Fibroblast of skin of back (primary cell): ENCODE results near the gene MYB.
A peak's percentile ranks its signal among the peaks of the same experiment; 100 is the strongest.
"Not testable (repeated sequence)": the region's sequence is repeated elsewhere in the genome, so short reads cannot be mapped to it uniquely, and the experiment has no call there.

Experiments
- DNase-seq: peaks from one replicate; pipeline ENCODE4 v3.0.0-alpha.2; 2013

The MYB gene

GRCh38 chr6:135164387-135164786 lies 16.7 kb upstream of the MYB start:
- DNase-seq: not testable (repeated sequence)

GRCh38 chr6:135165031-135165430 lies 16.1 kb upstream of the MYB start:
- DNase-seq: no peak

- DNase-seq: no peak
Measured at GRCh38 chr6:135166515-135166914, 14.6 kb upstream of the MYB start.

DNA sequence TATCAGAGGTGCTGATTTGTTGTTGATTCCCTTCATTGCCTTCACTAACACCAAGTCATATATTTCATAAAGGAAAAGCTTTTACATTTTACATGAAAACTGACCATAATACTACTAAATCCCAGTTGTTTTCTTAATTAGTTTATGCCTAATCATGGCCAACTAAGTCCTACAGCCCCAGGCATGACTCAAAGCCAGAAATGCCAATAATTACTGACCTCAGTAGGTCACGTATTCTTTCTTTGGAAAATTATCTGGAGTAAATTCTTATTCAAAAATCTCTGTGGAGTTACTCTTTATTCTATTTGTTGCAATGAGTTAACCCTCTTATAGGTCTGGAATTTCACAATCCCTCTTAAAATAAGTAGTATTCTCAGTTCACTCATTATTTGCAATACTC lies 13.5 kb upstream of the MYB start:
- DNase-seq: no peak

GRCh38 chr6:135168766-135169165 lies 12.3 kb upstream of the MYB start:
- DNase-seq: no peak

DNA sequence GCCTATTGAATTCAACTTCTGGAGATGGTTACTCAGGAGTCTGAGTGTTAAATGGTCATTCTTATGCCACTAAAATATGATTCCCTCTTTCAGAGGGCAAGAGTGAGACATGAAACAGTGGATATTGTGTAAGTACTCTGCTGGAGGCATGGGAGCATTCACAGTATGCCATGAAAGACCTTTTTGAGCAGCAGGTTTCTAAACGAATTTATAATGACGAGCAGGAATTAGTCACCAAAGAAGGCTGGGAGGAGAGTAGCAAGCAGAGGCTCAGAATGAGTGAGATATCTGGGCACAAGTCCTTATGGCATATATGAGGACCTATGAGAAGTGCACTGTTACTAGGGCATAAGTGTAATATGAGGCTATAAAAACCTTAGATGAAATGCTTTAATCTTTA lies 10.9 kb upstream of the MYB start:
- DNase-seq: no peak

DNA sequence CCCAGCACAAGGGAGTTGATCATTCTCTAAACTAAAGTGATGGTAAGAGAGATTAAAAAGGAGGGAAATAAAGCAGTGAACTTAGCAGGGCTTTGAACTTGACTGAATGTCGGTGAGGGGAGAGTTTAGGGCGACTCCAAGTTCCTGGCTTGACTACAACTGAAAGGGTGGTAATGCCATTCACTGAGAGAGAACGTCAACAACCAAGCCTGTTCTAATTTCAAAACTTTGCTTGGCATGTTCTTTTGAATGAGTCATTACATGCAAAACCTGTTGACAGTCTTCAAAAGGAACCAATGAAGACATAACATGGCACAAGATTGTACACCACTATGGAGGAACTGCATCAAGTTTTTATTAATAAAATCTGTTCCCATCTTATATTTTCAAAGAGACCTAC lies 10.3 kb upstream of the MYB start:
- DNase-seq: peak; percentile 18

DNA sequence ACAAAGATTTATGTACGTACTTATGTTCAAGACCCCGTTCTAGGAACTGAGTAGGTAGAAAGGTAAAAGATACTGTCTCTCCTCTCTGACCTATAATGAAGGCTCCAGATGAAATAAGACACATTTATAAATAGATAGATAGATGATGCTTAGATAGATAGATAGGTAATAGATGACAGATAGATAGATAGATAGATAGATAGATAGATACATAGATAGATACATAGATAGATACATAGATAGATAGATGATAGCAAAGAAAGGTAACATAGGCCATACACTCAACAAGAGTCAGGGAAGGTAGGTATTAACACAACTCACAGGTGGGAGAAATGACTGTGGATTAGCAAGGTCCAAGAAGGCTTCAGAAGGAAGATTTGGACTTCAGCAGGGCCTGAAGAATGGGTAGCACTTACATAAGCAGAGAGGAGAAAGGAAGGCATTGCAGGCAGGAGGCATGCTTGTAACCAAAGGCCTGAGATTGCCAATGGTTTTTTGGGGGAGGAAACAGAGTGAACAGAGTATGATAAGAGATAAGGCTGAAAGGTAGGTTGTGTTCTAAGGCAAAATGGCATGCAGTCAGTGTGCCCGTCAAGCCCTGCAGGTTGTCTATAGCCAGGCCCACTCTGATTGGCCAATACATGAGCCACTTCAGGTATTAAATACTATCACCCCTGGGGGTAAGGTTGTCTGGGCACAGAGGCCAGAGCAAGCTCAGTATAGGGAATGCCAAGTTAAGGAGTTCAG lies 7.7 kb upstream of the MYB start:
- no peak for DNase-seq

GRCh38 chr6:135173989-135174484 lies 7.1 kb upstream of the MYB start:
- no peak for DNase-seq

DNA sequence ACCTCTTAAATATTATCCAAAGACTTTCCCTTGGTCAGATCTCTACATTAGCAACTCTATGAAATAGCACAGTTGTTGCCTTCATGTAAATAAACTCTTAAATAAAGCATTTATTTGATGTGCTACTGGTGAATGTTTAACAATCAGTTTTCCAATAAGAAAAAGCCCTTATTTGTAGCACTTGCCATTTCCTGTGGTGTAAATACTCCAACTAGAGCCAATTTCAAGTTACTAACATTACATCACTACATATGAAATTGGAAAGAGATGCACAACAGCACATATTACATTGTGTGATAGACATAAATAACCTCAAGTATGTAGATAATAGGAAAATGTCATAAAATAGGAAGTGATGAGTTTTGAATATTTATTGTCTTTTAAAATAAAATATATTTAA lies 5.0 kb upstream of the MYB start:
- no peak for DNase-seq

- no peak for DNase-seq
Measured at GRCh38 chr6:135176464-135176863, 4.6 kb upstream of the MYB start.

DNA sequence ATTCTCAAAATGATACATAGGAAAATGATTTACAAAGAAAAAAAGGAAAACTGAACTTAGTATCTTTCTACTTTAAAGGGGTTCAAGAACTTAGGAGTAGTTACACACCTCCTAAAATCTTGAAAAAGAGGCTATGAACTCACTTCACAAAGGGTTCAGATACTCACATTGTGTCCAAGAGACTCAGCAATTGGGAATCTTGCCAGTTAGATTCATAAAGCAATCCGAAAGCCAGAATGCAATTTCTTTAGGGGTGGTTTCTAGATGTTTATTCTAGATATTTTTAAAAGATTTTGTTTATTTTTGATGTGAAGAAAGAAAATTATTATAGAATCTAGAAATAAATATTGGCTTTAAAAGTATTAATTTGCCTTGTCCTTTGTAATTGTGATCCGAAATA lies 1.7 kb upstream of the MYB start:
- DNase-seq: no peak

- DNase-seq: peak; percentile 6
Measured at GRCh38 chr6:135179920-135180541, 1.1 kb upstream of the MYB start.

DNA sequence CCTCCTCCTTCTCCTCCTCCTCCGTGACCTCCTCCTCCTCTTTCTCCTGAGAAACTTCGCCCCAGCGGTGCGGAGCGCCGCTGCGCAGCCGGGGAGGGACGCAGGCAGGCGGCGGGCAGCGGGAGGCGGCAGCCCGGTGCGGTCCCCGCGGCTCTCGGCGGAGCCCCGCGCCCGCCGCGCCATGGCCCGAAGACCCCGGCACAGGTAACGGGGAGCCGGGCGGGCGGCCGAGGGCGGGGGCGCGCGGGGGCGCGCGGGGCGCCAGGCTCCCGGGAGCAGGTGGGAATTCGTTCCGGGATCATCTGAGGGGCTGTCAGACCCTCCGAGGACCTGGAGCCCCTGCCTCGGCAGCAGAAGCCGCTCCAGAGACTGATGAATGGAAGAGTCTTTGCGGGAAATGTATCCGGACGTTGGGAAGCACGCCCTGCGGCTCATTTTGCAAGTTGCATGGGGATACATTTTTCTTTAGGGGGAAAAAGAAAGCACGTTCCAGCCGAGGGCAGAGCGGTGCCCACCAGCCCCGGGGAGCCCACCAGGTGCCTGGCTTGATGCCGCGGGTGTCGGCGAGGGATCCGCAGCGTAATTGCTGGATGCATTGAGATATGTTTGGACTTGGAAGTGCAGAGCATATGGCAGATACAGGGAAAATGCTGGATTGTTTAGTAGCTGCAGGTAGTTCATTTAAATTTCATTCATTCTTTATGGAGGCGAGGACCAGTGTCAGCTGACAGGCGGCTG lies 394 bp downstream of the MYB start:
- peak; percentile 11 for DNase-seq

GRCh38 chr6:135182071-135183001 lies 1.2 kb downstream of the MYB start:
- peak; percentile 12 for DNase-seq

- no peak for DNase-seq
Measured at GRCh38 chr6:135183002-135183531, 2.0 kb downstream of the MYB start.

DNA sequence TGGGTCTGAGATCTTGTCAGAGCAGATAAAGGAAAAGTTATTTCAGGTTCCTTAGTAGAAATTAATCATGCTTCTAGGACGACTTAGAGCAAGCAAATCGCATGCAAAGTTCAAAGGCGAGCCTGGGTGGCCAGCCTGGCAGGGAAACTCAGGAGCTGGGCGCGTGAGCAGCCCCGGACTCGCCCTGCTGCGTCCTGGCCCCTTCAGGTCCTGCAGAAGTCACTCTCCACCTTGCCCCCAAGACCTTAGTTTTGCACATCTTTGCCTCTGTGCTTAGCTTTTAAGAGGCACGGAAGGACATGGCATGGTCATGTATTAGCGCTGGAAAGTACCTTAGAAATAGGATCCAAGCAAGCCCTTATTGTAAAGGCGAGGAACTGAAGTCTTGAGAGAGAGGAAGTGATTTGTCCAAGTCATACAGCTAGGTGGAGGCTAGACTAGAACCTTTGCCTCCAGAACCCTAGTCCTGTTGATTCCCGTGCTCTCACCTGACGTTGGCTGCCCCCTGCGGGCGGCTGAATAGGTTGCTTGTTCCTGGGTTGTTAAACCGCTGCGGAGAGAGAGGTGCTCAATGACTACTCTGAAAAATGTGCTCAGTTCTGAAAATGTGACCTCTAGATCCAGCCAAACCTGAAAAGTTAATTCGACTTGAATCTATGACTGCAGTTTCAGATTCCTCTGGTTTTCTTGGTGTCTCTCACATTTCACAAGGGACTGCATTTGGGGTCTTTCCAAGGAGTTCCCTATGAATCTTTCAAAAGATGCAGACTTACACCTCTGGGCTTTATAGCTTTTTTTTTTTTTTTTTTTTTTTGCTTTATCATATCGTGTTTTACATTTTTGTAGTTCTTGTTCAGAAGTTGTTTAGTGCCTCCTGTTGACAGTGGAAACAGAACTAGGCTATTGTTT lies 2.7 kb downstream of the MYB start:
- peak; percentile 22 for DNase-seq

DNA sequence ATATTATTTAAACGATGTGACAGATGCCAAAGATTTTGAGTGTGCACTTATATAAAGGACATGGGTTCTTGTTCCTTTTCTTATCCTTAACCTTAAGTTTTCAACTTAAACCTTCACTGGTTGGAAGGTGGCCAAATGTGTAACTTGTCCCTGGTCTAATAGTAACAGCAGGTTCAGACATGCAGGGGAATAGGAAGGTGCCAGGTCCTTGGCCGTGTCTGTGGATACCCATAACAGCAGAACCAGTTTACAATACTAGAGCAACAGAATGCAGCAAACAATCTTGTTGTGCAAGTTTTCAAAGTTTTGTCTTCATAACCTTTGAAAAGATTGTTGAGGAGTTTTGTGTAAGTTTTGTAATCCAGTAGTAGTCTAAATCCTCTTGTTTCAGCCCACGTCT lies 4.4 kb downstream of the MYB start:
- DNase-seq: no peak

DNA sequence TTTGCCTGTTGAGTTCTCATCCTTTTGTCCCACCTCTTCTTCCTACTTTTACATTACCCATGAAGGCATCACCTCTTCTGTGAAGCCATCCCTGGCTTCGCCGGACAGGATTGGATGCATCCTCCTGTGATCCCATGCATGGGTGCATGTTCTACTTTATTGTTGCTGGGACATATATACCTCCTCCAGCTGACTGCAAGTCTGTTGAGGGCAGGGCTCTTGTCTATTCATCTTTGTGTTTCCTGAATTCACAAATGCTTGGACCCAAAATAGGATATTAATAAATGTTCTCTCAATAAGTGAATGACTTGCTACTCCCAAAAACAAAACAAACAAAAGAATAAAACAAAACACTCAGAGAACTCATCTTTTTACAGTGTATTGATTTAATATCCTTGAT lies 5.1 kb downstream of the MYB start:
- no peak for DNase-seq

- DNase-seq: no peak
Measured at GRCh38 chr6:135187372-135187771, 6.3 kb downstream of the MYB start.

DNA sequence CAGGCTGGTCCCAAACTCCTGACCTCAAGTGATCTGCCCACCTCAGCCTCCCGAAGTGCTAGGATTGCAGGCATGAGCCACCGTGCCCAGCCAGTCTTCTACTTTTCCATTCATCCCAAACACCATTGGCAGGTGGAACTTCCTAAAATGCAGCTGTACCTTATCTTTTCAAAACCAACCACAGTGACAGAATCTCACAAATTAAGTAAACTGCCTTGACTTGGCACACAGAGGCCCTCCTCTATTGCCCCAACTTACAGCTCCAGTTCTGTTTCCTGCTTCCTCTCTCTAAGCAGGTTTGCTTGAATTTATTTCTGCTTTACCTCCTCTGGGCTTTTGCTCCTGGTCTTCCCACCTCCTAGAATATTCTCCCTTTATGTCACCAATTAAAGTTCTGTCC lies 7.6 kb downstream of the MYB start:
- DNase-seq: no peak
